GM12891 (cell line): ENCODE measurements around the gene DENND1A.

Experiments used
- PAX5 ChIP-seq: IDR thresholded peaks from 2 replicates; pipeline ENCODE4 v1.6.1; 2011; ENCODE audit warnings: low read length, moderate library complexity, mild to moderate bottlenecking; ENCODE audit not compliant: insufficient read depth, severe bottlenecking
- POLR2A ChIP-seq: IDR thresholded peaks from 2 replicates; pipeline ENCODE4 v1.6.1; 2011; ENCODE audit warnings: low read depth, low read length, control low read depth
- POLR2AphosphoS5 ChIP-seq: IDR thresholded peaks from 2 replicates; pipeline ENCODE4 v1.6.1; 2011; ENCODE audit warnings: low read depth, low read length, control low read depth
- POU2F2 ChIP-seq: IDR thresholded peaks from 2 replicates; pipeline ENCODE4 v1.6.1; 2011; ENCODE audit warnings: low read depth, mild to moderate bottlenecking, control low read depth, low read length, moderate library complexity
- TAF1 ChIP-seq: IDR thresholded peaks from 2 replicates; pipeline ENCODE4 v1.6.1; 2011; ENCODE audit warnings: low read depth, low read length, control low read depth

DNA sequence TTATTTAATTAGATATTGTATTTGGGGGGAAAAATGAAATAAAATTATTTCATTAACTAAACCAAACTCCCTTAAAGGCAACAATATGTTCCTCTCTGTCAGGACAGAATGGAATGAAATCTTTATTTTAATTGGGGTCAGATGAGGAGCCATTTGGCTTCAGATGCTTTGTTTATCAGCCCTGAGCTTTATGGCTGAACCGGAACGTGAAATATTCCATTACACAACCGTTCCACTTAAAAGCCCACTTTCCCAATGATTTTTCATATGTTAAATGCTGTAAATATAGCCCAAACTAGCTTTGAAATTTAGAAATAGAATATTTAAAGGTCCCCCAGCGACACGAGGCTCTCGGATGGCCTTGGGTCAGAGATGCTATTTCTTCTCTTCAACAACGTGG is 424.4 kb downstream of the DENND1A start:
- TF ChIP-seq TAF1 (no peak), POLR2AphosphoS5 (no peak), POLR2A (no peak), POU2F2 (no peak), PAX5 (no peak)
